HepG2 (cell line): ENCODE measurements around the gene XPO5. TPM values are rescaled to one million over a fixed set of nuclear protein-coding genes. Genes with fewer than 3 reads are reported as not detected.

Experiments
- ATAD3A ChIP-seq: sonication (generic); formaldehyde crosslinking; IDR thresholded peaks from 2 replicates; pipeline ENCODE4 v1.4.0; 2020; ENCODE audit warnings: missing genetic modification reagents
- CBFB ChIP-seq: sonication (generic); formaldehyde crosslinking; IDR thresholded peaks from 2 replicates; pipeline ENCODE4 v1.4.0; 2020; ENCODE audit warnings: missing genetic modification reagents
- FOXC1 ChIP-seq: sonication (generic); formaldehyde crosslinking; IDR thresholded peaks from 2 replicates; pipeline ENCODE4 v1.8.0; 2022; ENCODE audit warnings: mild to moderate bottlenecking, missing genetic modification reagents, borderline replicate concordance
- IKZF4 ChIP-seq: sonication (generic); formaldehyde crosslinking; IDR thresholded peaks from 2 replicates; pipeline ENCODE4 v1.5.1; 2020; ENCODE audit warnings: borderline replicate concordance, mild to moderate bottlenecking, low read depth, missing genetic modification reagents; ENCODE audit errors: not compliant biosample characterization
- IKZF5 ChIP-seq: IDR thresholded peaks from 2 replicates; pipeline ENCODE4 v1.6.1; 2018; ENCODE audit warnings: missing genetic modification reagents, mild to moderate bottlenecking, missing compliant biosample characterization
- JUNB ChIP-seq: sonication (generic); formaldehyde crosslinking; IDR thresholded peaks from 2 replicates; pipeline ENCODE4 v1.8.0; 2022; ENCODE audit warnings: missing genetic modification reagents, mild to moderate bottlenecking, borderline replicate concordance
- KMT2A ChIP-seq: sonication (generic); formaldehyde crosslinking; IDR thresholded peaks from 2 replicates; pipeline ENCODE4 v1.4.0; 2020; ENCODE audit warnings: missing genetic modification reagents
- MXI1 ChIP-seq: IDR thresholded peaks from 3 replicates; pipeline ENCODE4 v1.6.1; 2012; ENCODE audit warnings: low read depth, low read length, inconsistent platforms, borderline replicate concordance
- NFATC3 ChIP-seq: sonication (generic); formaldehyde crosslinking; IDR thresholded peaks from 2 replicates; pipeline ENCODE4 v1.5.1; 2020; ENCODE audit warnings: mild to moderate bottlenecking, missing genetic modification reagents
- POLR2A ChIP-seq, 2 experiments: IDR thresholded peaks; 2 replicates each; pipeline ENCODE4 v1.6.1; 2011; ENCODE audit warnings: low read depth in 2 of 2, low read length in 2 of 2, mild to moderate bottlenecking in 1 of 2, moderate library complexity in 1 of 2; ENCODE audit not compliant: insufficient read depth in 1 of 2
- RARA ChIP-seq: IDR thresholded peaks from 2 replicates; pipeline ENCODE4 v1.6.1; 2016; ENCODE audit warnings: missing genetic modification reagents, missing compliant biosample characterization
- SMAD3 ChIP-seq: sonication (generic); formaldehyde crosslinking; IDR thresholded peaks from 2 replicates; pipeline ENCODE4 v1.4.0; 2020; ENCODE audit warnings: missing genetic modification reagents
- TAF15 ChIP-seq: fragments of 200-400 bp; formaldehyde crosslinking; IDR thresholded peaks from one replicate; pipeline ENCODE4 v1.6.1; 2018; ENCODE audit warnings: mild to moderate bottlenecking, low read depth, low read length; ENCODE audit not compliant: poor library complexity, severe bottlenecking
- TBX3 ChIP-seq: fragments of 450-650 bp; IDR thresholded peaks from 2 replicates; pipeline ENCODE4 v1.6.1; 2017; ENCODE audit warnings: antibody characterized with exemption, mild to moderate bottlenecking, inconsistent platforms, borderline replicate concordance
- TEAD3 ChIP-seq: optimal IDR thresholded peaks from 2 replicates; pipeline ENCODE3; 2016; ENCODE audit warnings: borderline replicate concordance
- THAP8 ChIP-seq: sonication (generic); formaldehyde crosslinking; IDR thresholded peaks from 2 replicates; pipeline ENCODE4 v1.5.1; 2020; ENCODE audit warnings: missing genetic modification reagents, mild to moderate bottlenecking, borderline replicate concordance
- ZBTB38 ChIP-seq: sonication (generic); formaldehyde crosslinking; IDR thresholded peaks from 2 replicates; pipeline ENCODE4 v1.5.1; 2020; ENCODE audit warnings: mild to moderate bottlenecking, missing genetic modification reagents
- ZNF564 ChIP-seq: sonication (generic); formaldehyde crosslinking; IDR thresholded peaks from 2 replicates; pipeline ENCODE4 v1.8.1; 2023; ENCODE audit warnings: mild to moderate bottlenecking, missing genetic modification reagents
- ZNF615 ChIP-seq: sonication (generic); formaldehyde crosslinking; IDR thresholded peaks from 2 replicates; pipeline ENCODE4 v1.5.0; 2020; ENCODE audit warnings: mild to moderate bottlenecking, missing genetic modification reagents, borderline replicate concordance
- ZNF670 ChIP-seq: sonication (generic); formaldehyde crosslinking; IDR thresholded peaks from 2 replicates; pipeline ENCODE4 v1.8.0; 2022; ENCODE audit warnings: mild to moderate bottlenecking, missing genetic modification reagents, borderline replicate concordance
- ZNF691 ChIP-seq: sonication (generic); formaldehyde crosslinking; IDR thresholded peaks from 2 replicates; pipeline ENCODE4 v1.4.0; 2020; ENCODE audit warnings: missing genetic modification reagents, low read depth, mild to moderate bottlenecking, borderline replicate concordance
- ZNF761 ChIP-seq: sonication (generic); formaldehyde crosslinking; conservative IDR thresholded peaks from 2 replicates; pipeline ENCODE4 v1.4.0; 2020; ENCODE audit warnings: mild to moderate bottlenecking, missing genetic modification reagents
- ZNF777 ChIP-seq: sonication (generic); formaldehyde crosslinking; IDR thresholded peaks from 2 replicates; pipeline ENCODE4 v1.4.0; 2020; ENCODE audit warnings: missing genetic modification reagents
- ZNF800 ChIP-seq: sonication (generic); formaldehyde crosslinking; IDR thresholded peaks from 2 replicates; pipeline ENCODE4 v1.4.0; 2020; ENCODE audit warnings: missing genetic modification reagents
- ZNF816 ChIP-seq: sonication (generic); formaldehyde crosslinking; IDR thresholded peaks from 2 replicates; pipeline ENCODE4 v1.8.0; 2022; ENCODE audit warnings: missing genetic modification reagents, mild to moderate bottlenecking, borderline replicate concordance
- ZSCAN25 ChIP-seq: sonication (generic); formaldehyde crosslinking; IDR thresholded peaks from 2 replicates; pipeline ENCODE4 v1.8.0; 2022; ENCODE audit warnings: mild to moderate bottlenecking, missing genetic modification reagents
- polyA plus RNA-seq, 8 experiments: library from polyadenylated mRNA; depleted of rRNA in 3 of 8; stranded (reverse) in 7 of 8; unstranded in 1 of 8; fragments of >200 nt; fragmentation: Illumina TruSeq in 4 of 8; extraction: Trizol in 4 of 8; gene quantifications; 2 replicates each; pipeline versions ENCODE4 v1.2.1 to v1.2.3, GENCODE V29; 2011 to 2016; ENCODE audit warnings: low read depth in 4 of 8, missing spikeins in 1 of 8, mixed read lengths in 1 of 8; ENCODE audit not compliant: insufficient read depth in 1 of 8
- total RNA-seq, 5 experiments: library from RNA; depleted of rRNA; stranded (reverse); fragments of >200 nt; fragmentation: Illumina TruSeq; extraction: Trizol; gene quantifications; 2 replicates each; pipeline ENCODE4 v1.2.3, GENCODE V29; 2016; ENCODE audit warnings: low read depth in 1 of 5

XPO5 gene
- total and polyA plus RNA-seq, 2 of the 13 experiments (the other 11 are each of a cell fraction or from before 2014, with no cell fraction given) = 52.2 to 68.0 TPM

- TF ChIP-seq ZNF816 (CRISPR knock-in tag) (no peak), RARA (CRISPR knock-in tag) (peak; percentile 42; the same call in 1 of the 2 replicates), ATAD3A (no peak), POLR2A (IDR thresholded peaks at IDR 0.05; ENCODE audit: insufficient read depth in 1 of 2, low read depth in 2 of 2, low read length in 2 of 2) (no peak), KMT2A (0 out of 2 replicates have a peak, but pooled peaks have one; percentile 54), ZNF800 (no peak; the same call in 1 of the 2 replicates), ZNF691 (CRISPR knock-in tag) (peak; percentile 52; the same call in 1 of the 2 replicates), MXI1 (0 out of 3 replicates have a peak, but pooled peaks have one; percentile 34), IKZF5 (peak; percentile 57; the same call in 1 of the 2 replicates), TEAD3 (CRISPR knock-in tag) (peak; percentile 18), ZNF564 (CRISPR knock-in tag) (no peak), TAF15 (no peak), ZSCAN25 (0 out of 2 replicates have a peak, but pooled peaks have one; percentile 20), JUNB (no peak), ZNF670 (no peak), IKZF4 (no peak), SMAD3 (CRISPR knock-in tag) (peak; percentile 68; the same call in 1 of the 2 replicates), ZNF761 (CRISPR knock-in tag) (no peak), FOXC1 (CRISPR knock-in tag) (peak; percentile 58; the same call in 1 of the 2 replicates), CBFB (no peak), TBX3 (no peak), NFATC3 (CRISPR knock-in tag) (no peak), THAP8 (CRISPR knock-in tag) (0 out of 2 replicates have a peak, but pooled peaks have one; percentile 19), ZNF615 (CRISPR knock-in tag) (0 out of 2 replicates have a peak, but pooled peaks have one; percentile 55), ZNF777 (CRISPR knock-in tag) (no peak), ZBTB38 (CRISPR knock-in tag) (no peak)
These were observed 69.0 kb downstream of the XPO5 start (continued) for GRCh38 chr6:43506667-43507471.
